ENCODE results near the gene ENPEP.
"Not testable (repeated sequence)": the region's sequence is repeated elsewhere in the genome, so short reads cannot be mapped to it uniquely, and the experiment has no call there.

DNA sequence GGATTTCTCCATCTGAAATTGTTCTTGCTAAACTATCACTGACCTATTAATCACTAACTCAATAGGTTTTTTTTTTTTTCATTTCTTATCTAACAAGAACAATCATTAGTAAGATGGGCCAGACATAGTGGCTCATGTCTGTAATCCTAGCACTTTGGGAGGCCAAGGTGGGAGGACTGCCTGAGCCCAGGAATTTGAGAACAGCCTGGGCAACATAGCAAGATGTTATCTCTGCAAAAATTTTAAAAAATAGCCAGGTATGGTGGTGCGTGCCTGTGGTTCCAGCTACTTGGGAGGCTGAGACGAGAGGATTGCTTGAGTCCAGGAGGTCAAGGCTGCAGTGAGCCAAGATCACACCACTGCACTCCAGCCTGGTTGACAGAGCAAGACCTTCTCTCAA lies 100.7 kb downstream of the ENPEP start:
- not testable (repeated sequence) for TF ChIP-seq POLR2A (IDR thresholded peaks at IDR 0.05)
- TF ChIP-seq, protein P1, sequence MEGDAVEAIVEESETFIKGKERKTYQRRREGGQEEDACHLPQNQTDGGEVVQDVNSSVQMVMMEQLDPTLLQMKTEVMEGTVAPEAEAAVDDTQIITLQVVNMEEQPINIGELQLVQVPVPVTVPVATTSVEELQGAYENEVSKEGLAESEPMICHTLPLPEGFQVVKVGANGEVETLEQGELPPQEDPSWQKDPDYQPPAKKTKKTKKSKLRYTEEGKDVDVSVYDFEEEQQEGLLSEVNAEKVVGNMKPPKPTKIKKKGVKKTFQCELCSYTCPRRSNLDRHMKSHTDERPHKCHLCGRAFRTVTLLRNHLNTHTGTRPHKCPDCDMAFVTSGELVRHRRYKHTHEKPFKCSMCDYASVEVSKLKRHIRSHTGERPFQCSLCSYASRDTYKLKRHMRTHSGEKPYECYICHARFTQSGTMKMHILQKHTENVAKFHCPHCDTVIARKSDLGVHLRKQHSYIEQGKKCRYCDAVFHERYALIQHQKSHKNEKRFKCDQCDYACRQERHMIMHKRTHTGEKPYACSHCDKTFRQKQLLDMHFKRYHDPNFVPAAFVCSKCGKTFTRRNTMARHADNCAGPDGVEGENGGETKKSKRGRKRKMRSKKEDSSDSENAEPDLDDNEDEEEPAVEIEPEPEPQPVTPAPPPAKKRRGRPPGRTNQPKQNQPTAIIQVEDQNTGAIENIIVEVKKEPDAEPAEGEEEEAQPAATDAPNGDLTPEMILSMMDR (IDR thresholded peaks at IDR 0.05): not testable (repeated sequence)
